Measurements from ENCODE around the gene KCTD2. TPM values are rescaled to one million over a fixed set of nuclear protein-coding genes. Genes with fewer than 3 reads are reported as not detected.

KCTD2 gene
- total and polyA plus RNA-seq, 2 of the 13 experiments (the other 11 are each of a cell fraction or from before 2014, with no cell fraction given), result 28.3 to 32.6 TPM

- TF ChIP-seq ZBTB44 (CRISPR knock-in tag; IDR thresholded peaks at IDR 0.05) (0 out of 2 replicates have a peak, but pooled peaks have one; percentile 54), SMARCC2 (IDR thresholded peaks at IDR 0.05) (no peak), PHB2 (IDR thresholded peaks at IDR 0.05; ENCODE audit: partially characterized antibody) (no peak), E2F5 (CRISPR knock-in tag; conservative IDR thresholded peaks at IDR 0.05) (peak; percentile 31; the same call in 1 of the 2 replicates), ZNF841 (CRISPR knock-in tag; IDR thresholded peaks at IDR 0.05; ENCODE audit: borderline replicate concordance) (0 out of 2 replicates have a peak, but pooled peaks have one; percentile 28), TCF12 (IDR thresholded peaks at IDR 0.05) (no peak), TCF12 (CRISPR knock-in tag; IDR thresholded peaks at IDR 0.05) (no peak), THAP9 (CRISPR knock-in tag; IDR thresholded peaks at IDR 0.05; ENCODE audit: borderline replicate concordance) (peak; percentile 80; the same call in 1 of the 2 replicates), AHR (CRISPR knock-in tag; IDR thresholded peaks at IDR 0.05) (peak; percentile 89), POLR2AphosphoS5 (IDR thresholded peaks at IDR 0.05; ENCODE audit: low read depth, low read length) (no peak), ZNF230 (CRISPR knock-in tag; IDR thresholded peaks at IDR 0.05) (peak; percentile 81), ZNF605 (CRISPR knock-in tag; IDR thresholded peaks at IDR 0.05) (peak; percentile 83; the same call in 1 of the 2 replicates), ZNF678 (CRISPR knock-in tag; IDR thresholded peaks at IDR 0.05) (no peak; the same call in 1 of the 2 replicates), STAT5B (CRISPR knock-in tag; IDR thresholded peaks at IDR 0.05) (peak; percentile 58; the same call in 1 of the 2 replicates), PAXIP1 (CRISPR knock-in tag; conservative IDR thresholded peaks at IDR 0.05) (peak; percentile 18; the same call in 1 of the 2 replicates), BRF2 (CRISPR knock-in tag; IDR thresholded peaks at IDR 0.05) (peak; percentile 68; the same call in 1 of the 2 replicates), PCBP1 (IDR thresholded peaks at IDR 0.05; ENCODE audit: borderline replicate concordance, low read depth, low read length) (no peak)
Observed at GRCh38 chr17:75033346-75034235, 13.4 kb upstream of the KCTD2 start (continued).

Data from HepG2 (cell line).